ENCODE data around the gene THAP7.

- TF ChIP-seq, protein P1, sequence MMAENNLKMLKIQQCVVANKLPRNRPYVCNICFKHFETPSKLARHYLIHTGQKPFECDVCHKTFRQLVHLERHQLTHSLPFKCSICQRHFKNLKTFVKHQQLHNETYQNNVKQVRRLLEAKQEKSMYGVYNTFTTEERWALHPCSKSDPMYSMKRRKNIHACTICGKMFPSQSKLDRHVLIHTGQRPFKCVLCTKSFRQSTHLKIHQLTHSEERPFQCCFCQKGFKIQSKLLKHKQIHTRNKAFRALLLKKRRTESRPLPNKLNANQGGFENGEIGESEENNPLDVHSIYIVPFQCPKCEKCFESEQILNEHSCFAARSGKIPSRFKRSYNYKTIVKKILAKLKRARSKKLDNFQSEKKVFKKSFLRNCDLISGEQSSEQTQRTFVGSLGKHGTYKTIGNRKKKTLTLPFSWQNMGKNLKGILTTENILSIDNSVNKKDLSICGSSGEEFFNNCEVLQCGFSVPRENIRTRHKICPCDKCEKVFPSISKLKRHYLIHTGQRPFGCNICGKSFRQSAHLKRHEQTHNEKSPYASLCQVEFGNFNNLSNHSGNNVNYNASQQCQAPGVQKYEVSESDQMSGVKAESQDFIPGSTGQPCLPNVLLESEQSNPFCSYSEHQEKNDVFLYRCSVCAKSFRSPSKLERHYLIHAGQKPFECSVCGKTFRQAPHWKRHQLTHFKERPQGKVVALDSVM (CRISPR knock-in tag; IDR thresholded peaks at IDR 0.05) = no peak
- TF ChIP-seq, protein P2, sequence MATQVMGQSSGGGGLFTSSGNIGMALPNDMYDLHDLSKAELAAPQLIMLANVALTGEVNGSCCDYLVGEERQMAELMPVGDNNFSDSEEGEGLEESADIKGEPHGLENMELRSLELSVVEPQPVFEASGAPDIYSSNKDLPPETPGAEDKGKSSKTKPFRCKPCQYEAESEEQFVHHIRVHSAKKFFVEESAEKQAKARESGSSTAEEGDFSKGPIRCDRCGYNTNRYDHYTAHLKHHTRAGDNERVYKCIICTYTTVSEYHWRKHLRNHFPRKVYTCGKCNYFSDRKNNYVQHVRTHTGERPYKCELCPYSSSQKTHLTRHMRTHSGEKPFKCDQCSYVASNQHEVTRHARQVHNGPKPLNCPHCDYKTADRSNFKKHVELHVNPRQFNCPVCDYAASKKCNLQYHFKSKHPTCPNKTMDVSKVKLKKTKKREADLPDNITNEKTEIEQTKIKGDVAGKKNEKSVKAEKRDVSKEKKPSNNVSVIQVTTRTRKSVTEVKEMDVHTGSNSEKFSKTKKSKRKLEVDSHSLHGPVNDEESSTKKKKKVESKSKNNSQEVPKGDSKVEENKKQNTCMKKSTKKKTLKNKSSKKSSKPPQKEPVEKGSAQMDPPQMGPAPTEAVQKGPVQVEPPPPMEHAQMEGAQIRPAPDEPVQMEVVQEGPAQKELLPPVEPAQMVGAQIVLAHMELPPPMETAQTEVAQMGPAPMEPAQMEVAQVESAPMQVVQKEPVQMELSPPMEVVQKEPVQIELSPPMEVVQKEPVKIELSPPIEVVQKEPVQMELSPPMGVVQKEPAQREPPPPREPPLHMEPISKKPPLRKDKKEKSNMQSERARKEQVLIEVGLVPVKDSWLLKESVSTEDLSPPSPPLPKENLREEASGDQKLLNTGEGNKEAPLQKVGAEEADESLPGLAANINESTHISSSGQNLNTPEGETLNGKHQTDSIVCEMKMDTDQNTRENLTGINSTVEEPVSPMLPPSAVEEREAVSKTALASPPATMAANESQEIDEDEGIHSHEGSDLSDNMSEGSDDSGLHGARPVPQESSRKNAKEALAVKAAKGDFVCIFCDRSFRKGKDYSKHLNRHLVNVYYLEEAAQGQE (IDR thresholded peaks at IDR 0.05; ENCODE audit: borderline replicate concordance in 1 of 2, low read depth in 1 of 2, low read length in 2 of 2) = no peak
- TF ChIP-seq POLR2AphosphoS5 (IDR thresholded peaks at IDR 0.05; ENCODE audit: low read depth, low read length) = no peak
- TF ChIP-seq YY1 (IDR thresholded peaks at IDR 0.05; ENCODE audit: insufficient read depth, insufficient replicate concordance, low read depth, low read length) = no peak
- TF ChIP-seq, protein P3, sequence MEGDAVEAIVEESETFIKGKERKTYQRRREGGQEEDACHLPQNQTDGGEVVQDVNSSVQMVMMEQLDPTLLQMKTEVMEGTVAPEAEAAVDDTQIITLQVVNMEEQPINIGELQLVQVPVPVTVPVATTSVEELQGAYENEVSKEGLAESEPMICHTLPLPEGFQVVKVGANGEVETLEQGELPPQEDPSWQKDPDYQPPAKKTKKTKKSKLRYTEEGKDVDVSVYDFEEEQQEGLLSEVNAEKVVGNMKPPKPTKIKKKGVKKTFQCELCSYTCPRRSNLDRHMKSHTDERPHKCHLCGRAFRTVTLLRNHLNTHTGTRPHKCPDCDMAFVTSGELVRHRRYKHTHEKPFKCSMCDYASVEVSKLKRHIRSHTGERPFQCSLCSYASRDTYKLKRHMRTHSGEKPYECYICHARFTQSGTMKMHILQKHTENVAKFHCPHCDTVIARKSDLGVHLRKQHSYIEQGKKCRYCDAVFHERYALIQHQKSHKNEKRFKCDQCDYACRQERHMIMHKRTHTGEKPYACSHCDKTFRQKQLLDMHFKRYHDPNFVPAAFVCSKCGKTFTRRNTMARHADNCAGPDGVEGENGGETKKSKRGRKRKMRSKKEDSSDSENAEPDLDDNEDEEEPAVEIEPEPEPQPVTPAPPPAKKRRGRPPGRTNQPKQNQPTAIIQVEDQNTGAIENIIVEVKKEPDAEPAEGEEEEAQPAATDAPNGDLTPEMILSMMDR (CRISPR knock-in tag; IDR thresholded peaks at IDR 0.05) = no peak
- TF ChIP-seq ZNF282 (IDR thresholded peaks at IDR 0.05; ENCODE audit: partially characterized antibody) = no peak
- no peak for TF ChIP-seq POLR2A (IDR thresholded peaks at IDR 0.05; ENCODE audit: insufficient read depth in 1 of 2, low read depth in 2 of 2, low read length in 2 of 2)
- no peak for TF ChIP-seq RELA (CRISPR knock-in tag; IDR thresholded peaks at IDR 0.05)
- no peak for TF ChIP-seq ZNF280D (CRISPR knock-in tag; IDR thresholded peaks at IDR 0.05)
- TF ChIP-seq BRCA1 (CRISPR knock-in tag; IDR thresholded peaks at IDR 0.05) = no peak
- no peak for TF ChIP-seq ZBTB1 (CRISPR knock-in tag; IDR thresholded peaks at IDR 0.05; ENCODE audit: borderline replicate concordance)
- TF ChIP-seq, protein P4, sequence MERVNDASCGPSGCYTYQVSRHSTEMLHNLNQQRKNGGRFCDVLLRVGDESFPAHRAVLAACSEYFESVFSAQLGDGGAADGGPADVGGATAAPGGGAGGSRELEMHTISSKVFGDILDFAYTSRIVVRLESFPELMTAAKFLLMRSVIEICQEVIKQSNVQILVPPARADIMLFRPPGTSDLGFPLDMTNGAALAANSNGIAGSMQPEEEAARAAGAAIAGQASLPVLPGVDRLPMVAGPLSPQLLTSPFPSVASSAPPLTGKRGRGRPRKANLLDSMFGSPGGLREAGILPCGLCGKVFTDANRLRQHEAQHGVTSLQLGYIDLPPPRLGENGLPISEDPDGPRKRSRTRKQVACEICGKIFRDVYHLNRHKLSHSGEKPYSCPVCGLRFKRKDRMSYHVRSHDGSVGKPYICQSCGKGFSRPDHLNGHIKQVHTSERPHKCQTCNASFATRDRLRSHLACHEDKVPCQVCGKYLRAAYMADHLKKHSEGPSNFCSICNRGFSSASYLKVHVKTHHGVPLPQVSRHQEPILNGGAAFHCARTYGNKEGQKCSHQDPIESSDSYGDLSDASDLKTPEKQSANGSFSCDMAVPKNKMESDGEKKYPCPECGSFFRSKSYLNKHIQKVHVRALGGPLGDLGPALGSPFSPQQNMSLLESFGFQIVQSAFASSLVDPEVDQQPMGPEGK (CRISPR knock-in tag; IDR thresholded peaks at IDR 0.05) = no peak
- no peak for TF ChIP-seq EP300 (IDR thresholded peaks at IDR 0.05; ENCODE audit: low read depth in 2 of 2, low read length in 2 of 2)
- no peak for TF ChIP-seq EP300 (CRISPR knock-in tag; IDR thresholded peaks at IDR 0.05; ENCODE audit: borderline replicate concordance)
These were observed 11.4 kb downstream of the THAP7 start for GRCh38 chr22:20990184-20991180.
